H1 (cell line): Measurements from ENCODE around the gene TXNDC11. TPM values are rescaled to one million over a fixed set of nuclear protein-coding genes. Genes with fewer than 3 reads are reported as not detected.

ENCODE experiments used
- CTCF ChIA-PET: fragments of 300-600 bp; sonication (Branson Sonifier 250); formaldehyde crosslinking; loops from one replicate; lab custom pipeline; 2021; ENCODE audit not compliant: partially characterized antibody; lab: Charles Lee
- POLR2A ChIA-PET: fragments of 300-600 bp; sonication (Branson Sonifier 250); formaldehyde crosslinking; loops from one replicate; lab custom pipeline; 2021; ENCODE audit warnings: inconsistent platforms; ENCODE audit not compliant: partially characterized antibody; lab: Charles Lee
- DNase-seq, 2 experiments: peaks; one replicate each; pipeline versions ENCODE4 v3.0.0 to v3.0.0-alpha.2; 2010 to 2022; ENCODE audit warnings: low spot score in 2 of 2, low read depth in 1 of 2, mixed read lengths in 1 of 2
- FAIRE-seq: peaks from 2 replicates; lab custom pipeline; 2011; peaks lifted over from hg19 to GRCh38; lab: Jason Lieb, UNC
- H2AFZ ChIP-seq: 2 replicates; pipeline ENCODE4 v1.8.1; 2012; ENCODE audit warnings: low read length, inconsistent platforms
- H2AK5ac ChIP-seq: 2 replicates; pipeline ENCODE4 v1.6.1; 2013; ENCODE audit warnings: low read depth, low read length
- H2BK120ac ChIP-seq: replicated peaks from 2 replicates; pipeline ENCODE3; 2013; ENCODE audit warnings: low read depth, low read length, inconsistent platforms
- H2BK12ac ChIP-seq: 2 replicates; pipeline ENCODE4 v1.6.1; 2013; ENCODE audit warnings: low read depth, low read length
- H2BK15ac ChIP-seq: 2 replicates; pipeline ENCODE4 v1.6.1; 2013; ENCODE audit warnings: low read length
- H2BK20ac ChIP-seq: 2 replicates; pipeline ENCODE4 v1.6.1; 2013; ENCODE audit warnings: low read length
- H2BK5ac ChIP-seq: 2 replicates; pipeline ENCODE4 v1.6.1; 2013; ENCODE audit warnings: low read depth, low read length
- H3K14ac ChIP-seq: 2 replicates; pipeline ENCODE4 v1.6.1; 2013; ENCODE audit warnings: inconsistent platforms; ENCODE audit not compliant: insufficient read length
- H3K18ac ChIP-seq: 2 replicates; pipeline ENCODE4 v1.6.1; 2013; ENCODE audit warnings: low read length; ENCODE audit errors: extremely low read depth
- H3K23ac ChIP-seq: 2 replicates; pipeline ENCODE4 v1.6.1; 2013; ENCODE audit warnings: inconsistent platforms; ENCODE audit not compliant: insufficient read length
- H3K23me2 ChIP-seq: 2 replicates; pipeline ENCODE4 v1.6.1; 2013; ENCODE audit warnings: low read depth, low read length
- H3K27ac ChIP-seq: 2 replicates; pipeline ENCODE4 v1.6.1; 2011; ENCODE audit warnings: low read depth, low read length, inconsistent platforms
- H3K27me3 ChIP-seq, 4 experiments: replicated peaks in 1 of 4; 1 replicate in 1 of 4; 2 replicates in 3 of 4; pipeline versions ENCODE4 v1.6.1 to v1.8.1; 2011 to 2013; ENCODE audit warnings: low read length in 3 of 4, mild to moderate bottlenecking in 3 of 4, inconsistent platforms in 2 of 4, mixed read lengths in 2 of 4, moderate library complexity in 1 of 4; ENCODE audit not compliant: control insufficient read depth in 3 of 4, insufficient read depth in 3 of 4; ENCODE audit errors: extremely low read depth in 1 of 4
- H3K36me3 ChIP-seq, 4 experiments: 2 replicates each; pipeline versions ENCODE4 v1.6.1 to v1.8.1; 2011 to 2013; ENCODE audit warnings: mild to moderate bottlenecking in 4 of 4, low read length in 3 of 4, moderate library complexity in 2 of 4, control low read depth in 1 of 4, inconsistent platforms in 1 of 4; ENCODE audit not compliant: insufficient read depth in 4 of 4, control insufficient read depth in 2 of 4
- H3K4ac ChIP-seq: replicated peaks from 2 replicates; pipeline ENCODE3; 2013; ENCODE audit warnings: low read length, low read depth, mixed read lengths, inconsistent platforms; ENCODE audit not compliant: insufficient read length
- H3K4me1 ChIP-seq, 4 experiments: replicated peaks in 1 of 4; 1 replicate in 1 of 4; 2 replicates in 3 of 4; pipeline versions ENCODE4 v1.6.1 to v1.8.1; 2011 to 2013; ENCODE audit warnings: low read length in 3 of 4, inconsistent platforms in 2 of 4, mixed read lengths in 1 of 4; ENCODE audit not compliant: insufficient read depth in 4 of 4, control insufficient read depth in 3 of 4
- H3K4me2 ChIP-seq, 2 experiments: 2 replicates each; pipeline versions ENCODE4 v1.6.1 to v1.8.1; 2011 to 2013; ENCODE audit warnings: low read depth in 2 of 2, low read length in 2 of 2, control low read depth in 1 of 2, inconsistent platforms in 1 of 2, mild to moderate bottlenecking in 1 of 2; ENCODE audit not compliant: insufficient read depth in 1 of 2
- H3K4me3 ChIP-seq, 4 experiments: fragments of 200-600, 300-600 bp in 1 of 4; sonication (generic), shearing (Covaris generic), sonication (Bioruptor Twin) in 1 of 4; 2 replicates each; pipeline versions ENCODE4 v1.5.1 to v1.8.1; 2011 to 2016; ENCODE audit warnings: low read length in 4 of 4, low read depth in 3 of 4, control low read depth in 2 of 4, inconsistent platforms in 2 of 4, mild to moderate bottlenecking in 2 of 4, mixed read lengths in 1 of 4, moderate library complexity in 1 of 4; ENCODE audit not compliant: insufficient read depth in 2 of 4; ENCODE audit errors: extremely low read depth in 1 of 4
- H3K56ac ChIP-seq: replicated peaks from 2 replicates; pipeline ENCODE3; 2013; ENCODE audit warnings: low read depth, mild to moderate bottlenecking, mixed read lengths, low read length, inconsistent platforms; ENCODE audit not compliant: insufficient read length
- H3K79me1 ChIP-seq: 2 replicates; pipeline ENCODE4 v1.6.1; 2013; ENCODE audit warnings: low read depth, low read length, control low read depth
- H3K79me2 ChIP-seq, 2 experiments: 2 replicates each; pipeline versions ENCODE4 v1.6.1 to v1.8.1; 2012 to 2013; ENCODE audit warnings: low read length in 2 of 2, mild to moderate bottlenecking in 2 of 2, inconsistent platforms in 1 of 2; ENCODE audit not compliant: insufficient read depth in 2 of 2, control insufficient read depth in 1 of 2
- H3K9ac ChIP-seq, 4 experiments: replicated peaks in 1 of 4; 1 replicate in 1 of 4; 2 replicates in 3 of 4; pipeline versions ENCODE4 v1.6.1 to v1.8.1; 2011 to 2013; ENCODE audit warnings: low read depth in 3 of 4, low read length in 3 of 4, control low read depth in 2 of 4, mild to moderate bottlenecking in 2 of 4, moderate library complexity in 2 of 4, inconsistent platforms in 1 of 4; ENCODE audit errors: extremely low read depth in 1 of 4
- H3K9me3 ChIP-seq, 2 experiments: 2 replicates each; pipeline versions ENCODE4 v1.6.1 to v1.8.1; 2012 to 2013; ENCODE audit warnings: mild to moderate bottlenecking in 2 of 2, moderate library complexity in 2 of 2, control low read depth in 1 of 2, inconsistent platforms in 1 of 2, low read depth in 1 of 2, low read length in 1 of 2, mixed read lengths in 1 of 2; ENCODE audit not compliant: insufficient read depth in 2 of 2
- H4K20me1 ChIP-seq, 2 experiments: replicated peaks in 1 of 2; 2 replicates each; pipeline versions ENCODE3 to v1.8.1; 2011 to 2013; ENCODE audit warnings: inconsistent platforms in 2 of 2, low read length in 2 of 2, mild to moderate bottlenecking in 1 of 2; ENCODE audit not compliant: insufficient read depth in 2 of 2, control insufficient read depth in 1 of 2
- H4K5ac ChIP-seq: 2 replicates; pipeline ENCODE4 v1.6.1; 2013; ENCODE audit warnings: low read length, low read depth, mixed read lengths, inconsistent platforms; ENCODE audit not compliant: insufficient read length
- H4K8ac ChIP-seq: 2 replicates; pipeline ENCODE4 v1.8.0; 2013; ENCODE audit warnings: mild to moderate bottlenecking, moderate library complexity, low read length, inconsistent platforms; ENCODE audit not compliant: insufficient read depth; ENCODE audit errors: extremely low read depth
- H4K91ac ChIP-seq: replicated peaks from 2 replicates; pipeline ENCODE3; 2013; ENCODE audit warnings: low read length, mixed read lengths, inconsistent platforms; ENCODE audit not compliant: insufficient read length
- CEBPB ChIP-seq: IDR thresholded peaks from 2 replicates; pipeline ENCODE4 v1.6.1; 2012; ENCODE audit warnings: low read depth, low read length
- CHD1 ChIP-seq: IDR thresholded peaks from 2 replicates; pipeline ENCODE4 v1.6.1; 2012; ENCODE audit warnings: low read depth, low read length, improper control_type of control experiment
- HDAC6 ChIP-seq: IDR thresholded peaks from one replicate; pipeline ENCODE4 v1.7.1; 2012; ENCODE audit warnings: low read depth, mild to moderate bottlenecking, inconsistent platforms, low read length, moderate library complexity
- SIRT6 ChIP-seq: IDR thresholded peaks from one replicate; pipeline ENCODE4 v1.7.1; 2012; ENCODE audit warnings: low read length, inconsistent platforms
- USF2 ChIP-seq: IDR thresholded peaks from 2 replicates; pipeline ENCODE4 v1.6.1; 2011; ENCODE audit warnings: low read length, improper control_type of control experiment
- ZNF274 ChIP-seq: IDR thresholded peaks from 2 replicates; pipeline ENCODE4 v1.7.0; 2012; ENCODE audit warnings: low read length, borderline replicate concordance; ENCODE audit errors: extremely low read depth
- WGBS, 2 experiments: shearing (Covaris generic) in 1 of 2; methylation state at CpG; one replicate each; pipeline versions ENCODE4 v1.1.6 to v1.1.7; 2013 to 2015; ENCODE audit warnings: low lambda C conversion rate in 2 of 2, mixed read lengths in 2 of 2, inconsistent platforms in 1 of 2, low coverage in 1 of 2, missing lambda C conversion rate in 1 of 2; ENCODE audit not compliant: insufficient replicate concordance in 2 of 2, insufficient coverage in 1 of 2, insufficient read length in 1 of 2; ENCODE audit errors: extremely low coverage in 1 of 2, missing lambda C conversion rate in 1 of 2; 5-methylcytosine and 5-hydroxymethylcytosine counted together
- polyA plus RNA-seq, 7 experiments: library from polyadenylated mRNA; depleted of rRNA in 3 of 7; stranded (reverse) in 5 of 7; unstranded in 2 of 7; fragments of >200 nt in 5 of 7; fragments of 200-250 nt in 2 of 7; gene quantifications; 1 replicate in 5 of 7; 2 replicates in 1 of 7; 4 replicates in 1 of 7; pipeline versions ENCODE4 v1.2.1 to v1.2.3, GENCODE V29; 2011 to 2013; ENCODE audit warnings: missing spikeins in 2 of 7, mixed read lengths in 2 of 7
- total RNA-seq: library from RNA; stranded (reverse); fragmentation: NEBNext Ultra II Directional; extraction: Animal tissue kit (Norgen Biotek cat#: 25700); gene quantifications from 2 replicates; pipeline ENCODE4 v1.2.1, GENCODE V29; 2021

Gene TXNDC11
- total and polyA plus RNA-seq, 2 of the 8 experiments (the other 6 are each of a cell fraction or from before 2014, with no cell fraction given), result 13.5 to 13.8 TPM

DNA sequence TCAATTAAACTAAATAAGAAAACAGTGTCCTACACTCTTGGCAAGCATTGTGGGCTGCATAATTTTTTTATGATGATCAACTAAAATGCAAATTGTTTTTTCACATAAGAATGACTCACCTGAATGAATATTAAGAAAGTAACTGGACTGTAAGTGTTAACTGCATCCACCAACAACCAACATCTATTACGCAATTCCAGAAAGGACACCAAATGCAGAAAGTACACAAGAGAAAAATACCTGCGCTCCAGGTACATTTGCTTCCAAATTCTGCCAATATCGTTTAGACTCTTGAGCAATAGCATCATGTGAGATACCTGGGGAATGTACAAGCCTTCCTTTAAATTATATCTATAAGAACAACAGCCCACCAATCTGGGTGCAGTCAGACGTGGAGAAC lies 19.8 kb upstream of the TXNDC11 start:
- FAIRE-seq, result no peak
- Histone ChIP-seq H3K27ac (no peak overlapping the region), H4K20me1 (no peaks in the 10 kb centered on the region), H3K9me3 (no peaks in the 10 kb centered on the region), H2BK12ac (no peak overlapping the region), H3K36me3 (peaks cover 7 to 72% (median 40%) of the 10 kb centered on the region in 4 experiments), H3K23me2 (no peaks in the 10 kb centered on the region), H3K14ac (no peak overlapping the region), H2AK5ac (no peak overlapping the region), H2BK120ac (no peak overlapping the region), H3K4me3 (no peak overlapping the region), H4K91ac (no peak overlapping the region), H3K56ac (no peak overlapping the region), H3K23ac (no peak overlapping the region), H2BK5ac (no peak overlapping the region), H3K79me2 (no peaks in the 10 kb centered on the region), H3K4me2 (no peak overlapping the region), H4K5ac (no peak overlapping the region), H3K27me3 (no peaks in the 10 kb centered on the region), H3K9ac (no peak overlapping the region), H2BK20ac (no peak overlapping the region), H3K79me1 (no peaks in the 10 kb centered on the region), H3K4ac (no peak overlapping the region), H4K8ac (no peak overlapping the region), H3K4me1 (no peaks in the 10 kb centered on the region), H2AFZ (no peak overlapping the region), H3K18ac (no peak overlapping the region), H2BK15ac (no peak overlapping the region)
- WGBS, 2 experiments, result 91% methylated on average over 4 of the region's 4 CpGs; no CpG with 5 or more reads in 1 of the 2 experiments
- TF ChIP-seq HDAC6 (no peak), CHD1 (no peak), ZNF274 (no peak), USF2 (no peak), CEBPB (peak; percentile 86; the same call in 1 of the 2 replicates), SIRT6 (no peak)
- DNase-seq, result no peak
- ChIA-PET POLR2A (no interaction called here), CTCF (interaction anchor here (1.0 kb wide), 1 partner anchor 13 kb away, joined by 3 read pairs; no protein-coding TSS in a partner anchor)
